SU-DHL-6 (cell line): ENCODE measurements around the gene KMT2D.

Experiments used
- EZH2phosphoT487 ChIP-seq: fragments of 200-600 bp; sonication (generic), shearing (Covaris generic); conservative IDR thresholded peaks from 2 replicates; pipeline ENCODE4 v1.6.1; 2018; ENCODE audit warnings: mild to moderate bottlenecking, antibody characterized with exemption, low read length, moderate library complexity, mixed read lengths
- TF ChIP-seq, protein P1 (sequence below): fragments of 200-600 bp; sonication (generic); IDR thresholded peaks from one replicate; pipeline ENCODE4 v1.5.1; 2017; ENCODE audit warnings: antibody characterized with exemption, mild to moderate bottlenecking, low read length, moderate library complexity; ENCODE audit not compliant: insufficient read depth, poor library complexity, severe bottlenecking

DNA sequence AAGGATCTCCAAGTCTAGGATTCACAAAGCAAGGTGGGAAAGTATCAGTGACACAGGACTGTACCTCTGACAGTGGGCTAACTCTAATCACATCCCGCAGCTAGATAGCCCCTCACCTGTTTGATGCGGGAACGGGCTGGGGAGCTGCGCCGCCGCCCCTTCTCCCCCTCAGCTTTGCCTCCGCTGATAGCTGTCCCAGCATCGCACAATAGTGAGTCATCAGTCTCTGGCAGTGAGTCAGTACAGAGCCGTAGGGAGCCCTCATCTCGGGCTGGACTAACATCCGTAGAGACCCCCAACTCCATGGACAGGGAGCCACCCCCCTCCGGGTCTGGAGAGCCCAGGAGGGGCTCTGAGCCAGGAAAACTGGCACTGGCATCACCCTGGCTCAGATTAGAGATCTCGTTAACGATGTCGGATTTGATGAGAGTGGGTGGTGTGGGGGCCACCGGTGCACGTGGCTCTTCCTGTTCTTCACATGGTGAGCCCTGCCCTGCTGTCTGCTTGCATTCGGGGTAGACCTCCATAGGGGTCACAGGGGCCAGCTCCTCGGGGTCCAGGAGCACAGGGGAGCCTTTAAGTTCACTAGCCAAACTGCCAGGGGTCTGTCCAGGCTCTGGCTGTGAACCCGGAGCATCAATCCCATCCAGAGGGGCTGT lies 10.9 kb downstream of the KMT2D start:
- TF ChIP-seq, protein P1, sequence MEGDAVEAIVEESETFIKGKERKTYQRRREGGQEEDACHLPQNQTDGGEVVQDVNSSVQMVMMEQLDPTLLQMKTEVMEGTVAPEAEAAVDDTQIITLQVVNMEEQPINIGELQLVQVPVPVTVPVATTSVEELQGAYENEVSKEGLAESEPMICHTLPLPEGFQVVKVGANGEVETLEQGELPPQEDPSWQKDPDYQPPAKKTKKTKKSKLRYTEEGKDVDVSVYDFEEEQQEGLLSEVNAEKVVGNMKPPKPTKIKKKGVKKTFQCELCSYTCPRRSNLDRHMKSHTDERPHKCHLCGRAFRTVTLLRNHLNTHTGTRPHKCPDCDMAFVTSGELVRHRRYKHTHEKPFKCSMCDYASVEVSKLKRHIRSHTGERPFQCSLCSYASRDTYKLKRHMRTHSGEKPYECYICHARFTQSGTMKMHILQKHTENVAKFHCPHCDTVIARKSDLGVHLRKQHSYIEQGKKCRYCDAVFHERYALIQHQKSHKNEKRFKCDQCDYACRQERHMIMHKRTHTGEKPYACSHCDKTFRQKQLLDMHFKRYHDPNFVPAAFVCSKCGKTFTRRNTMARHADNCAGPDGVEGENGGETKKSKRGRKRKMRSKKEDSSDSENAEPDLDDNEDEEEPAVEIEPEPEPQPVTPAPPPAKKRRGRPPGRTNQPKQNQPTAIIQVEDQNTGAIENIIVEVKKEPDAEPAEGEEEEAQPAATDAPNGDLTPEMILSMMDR = no peak
- no peak for TF ChIP-seq EZH2phosphoT487
